GM12873 (cell line): ENCODE measurements around the gene ARPC1B.

Source experiments
- CTCF ChIP-seq: IDR thresholded peaks from 2 replicates; pipeline ENCODE4 v1.5.1; 2012; ENCODE audit warnings: low read depth, mild to moderate bottlenecking, moderate library complexity, low read length, control low read depth; ENCODE audit not compliant: insufficient read depth; ENCODE audit errors: missing control alignments

Gene ARPC1B

GRCh38 chr7:99390941-99391602 is 16.5 kb downstream of the ARPC1B start:
- TF ChIP-seq CTCF = no peak

GRCh38 chr7:99392046-99392445 is 17.5 kb downstream of the ARPC1B start:
- TF ChIP-seq CTCF = no peak

GRCh38 chr7:99392659-99393354 is 18.3 kb downstream of the ARPC1B start:
- TF ChIP-seq CTCF = no peak

- TF ChIP-seq CTCF = no peak
Measured at GRCh38 chr7:99393355-99394187, 19.0 kb downstream of the ARPC1B start.

GRCh38 chr7:99394188-99394502 is 19.6 kb downstream of the ARPC1B start:
- no peak for TF ChIP-seq CTCF

- no peak for TF ChIP-seq CTCF
Measured at GRCh38 chr7:99395616-99396327, 21.2 kb downstream of the ARPC1B start.
